AG09309 (cell line): ENCODE measurements around the gene CCDC160.

Source experiments
- DNase-seq: peaks from one replicate; pipeline ENCODE4 v3.0.0-alpha.2; 2010; ENCODE audit warnings: low read depth
- H3K4me3 ChIP-seq: 2 replicates; pipeline ENCODE4 v1.5.1; 2011; ENCODE audit warnings: mild to moderate bottlenecking, low read depth, low read length, moderate library complexity; ENCODE audit not compliant: control insufficient read depth
- CTCF ChIP-seq: IDR thresholded peaks from 2 replicates; pipeline ENCODE4 v1.5.1; 2011; ENCODE audit warnings: mild to moderate bottlenecking, low read depth, low read length, inconsistent platforms; ENCODE audit not compliant: insufficient read depth, control insufficient read depth; ENCODE audit errors: missing control alignments

Gene CCDC160

GRCh38 chrX:134287346-134287745 lies 50.4 kb downstream of the CCDC160 start:
- H3K4me3 ChIP-seq: no peak overlapping the region
- no peak for TF ChIP-seq CTCF
- DNase-seq: no peak

GRCh38 chrX:134294548-134294947 lies 57.6 kb downstream of the CCDC160 start:
- no peak overlapping the region for H3K4me3 ChIP-seq
- peak; percentile 47 for TF ChIP-seq CTCF
- DNase-seq: no peak
